Mesendoderm (in vitro differentiated cells): ENCODE results near the gene INPP5E.

Source experiments
- DNase-seq: peaks from one replicate; pipeline ENCODE4 v3.0.0; 2013
- H2AK5ac ChIP-seq: 2 replicates; pipeline ENCODE4 v1.6.1; 2013; ENCODE audit warnings: low read length, inconsistent platforms
- H2BK120ac ChIP-seq: 2 replicates; pipeline ENCODE4 v1.6.1; 2013; ENCODE audit warnings: low read depth, mild to moderate bottlenecking, low read length, moderate library complexity, mixed read lengths
- H2BK15ac ChIP-seq: replicated peaks from 2 replicates; pipeline ENCODE4 v1.6.1; 2013; ENCODE audit warnings: low read depth, mild to moderate bottlenecking, moderate library complexity
- H2BK5ac ChIP-seq: 2 replicates; pipeline ENCODE4 v1.6.1; 2013; ENCODE audit warnings: low read length, inconsistent platforms
- H3K18ac ChIP-seq: 2 replicates; pipeline ENCODE4 v1.6.1; 2013; ENCODE audit warnings: mild to moderate bottlenecking, low read length, mixed read lengths
- H3K23ac ChIP-seq: one replicate; pipeline ENCODE4 v1.6.1; 2013; ENCODE audit warnings: low read length
- H3K27ac ChIP-seq: 2 replicates; pipeline ENCODE4 v1.5.1; 2013; ENCODE audit warnings: low read depth, mild to moderate bottlenecking, inconsistent platforms, low read length, moderate library complexity
- H3K27me3 ChIP-seq: 2 replicates; pipeline ENCODE4 v1.6.1; 2013; ENCODE audit warnings: low read length, control low read depth, mild to moderate bottlenecking, inconsistent platforms; ENCODE audit not compliant: insufficient read depth, poor library complexity
- H3K36me3 ChIP-seq: 2 replicates; pipeline ENCODE4 v1.6.1; 2013; ENCODE audit warnings: low read length, inconsistent platforms; ENCODE audit not compliant: control insufficient read depth, insufficient read depth
- H3K4ac ChIP-seq: one replicate; pipeline ENCODE4 v1.6.1; 2013; ENCODE audit warnings: low read depth, mild to moderate bottlenecking, low read length, moderate library complexity
- H3K4me1 ChIP-seq: 2 replicates; pipeline ENCODE4 v1.6.1; 2013; ENCODE audit warnings: low read depth, low read length, inconsistent platforms; ENCODE audit not compliant: control insufficient read depth
- H3K4me2 ChIP-seq: 2 replicates; pipeline ENCODE4 v1.6.1; 2013; ENCODE audit warnings: low read length
- H3K4me3 ChIP-seq: 2 replicates; pipeline ENCODE4 v1.5.1; 2013; ENCODE audit warnings: mild to moderate bottlenecking, low read length
- H3K56ac ChIP-seq: one replicate; pipeline ENCODE4 v1.6.1; 2013; ENCODE audit warnings: low read length
- H3K79me1 ChIP-seq: 2 replicates; pipeline ENCODE4 v1.6.1; 2013; ENCODE audit warnings: low read length, inconsistent platforms
- H3K79me2 ChIP-seq: 2 replicates; pipeline ENCODE4 v1.6.1; 2013; ENCODE audit warnings: mild to moderate bottlenecking, low read length; ENCODE audit not compliant: control insufficient read depth, insufficient read depth
- H3K9ac ChIP-seq: 2 replicates; pipeline ENCODE4 v1.6.1; 2013; ENCODE audit warnings: low read length, inconsistent platforms
- H4K5ac ChIP-seq: one replicate; pipeline ENCODE4 v1.6.1; 2013; ENCODE audit warnings: low read length
- H4K8ac ChIP-seq: one replicate; pipeline ENCODE4 v1.6.1; 2013; ENCODE audit warnings: low read depth, mild to moderate bottlenecking, control low read depth, low read length, moderate library complexity
- WGBS: extraction: QIAGEN DNeasy Blood & Tissue Kit; methylation state at CpG from one replicate; pipeline ENCODE4 v1.1.7; 2013; ENCODE audit warnings: low lambda C conversion rate, missing lambda C conversion rate; ENCODE audit not compliant: insufficient coverage; ENCODE audit errors: extremely low coverage; 5-methylcytosine and 5-hydroxymethylcytosine counted together

The INPP5E gene

GRCh38 chr9:136401173-136401922 lies 38.3 kb downstream of the INPP5E start:
- Histone ChIP-seq H3K27me3 (no peaks in the 10 kb centered on the region), H3K4me1 (peaks cover 2% of the 10 kb centered on the region), H3K27ac (no peak overlapping the region), H3K4ac (no peak overlapping the region), H3K4me3 (no peak overlapping the region), H2AK5ac (no peak overlapping the region), H3K23ac (no peak overlapping the region), H3K79me2 (peaks cover 22% of the 10 kb centered on the region), H4K5ac (no peak overlapping the region), H3K36me3 (peaks cover 10% of the 10 kb centered on the region), H3K18ac (no peak overlapping the region), H2BK120ac (no peak overlapping the region), H3K4me2 (no peak overlapping the region), H4K8ac (no peak overlapping the region), H3K9ac (no peak overlapping the region), H3K79me1 (peaks cover 17% of the 10 kb centered on the region), H2BK15ac (no peak overlapping the region), H3K56ac (no peak overlapping the region), H2BK5ac (no peak overlapping the region)
- DNase-seq, result no peak
- WGBS, result no CpG with 5 or more reads among the region's 18 CpGs

DNA sequence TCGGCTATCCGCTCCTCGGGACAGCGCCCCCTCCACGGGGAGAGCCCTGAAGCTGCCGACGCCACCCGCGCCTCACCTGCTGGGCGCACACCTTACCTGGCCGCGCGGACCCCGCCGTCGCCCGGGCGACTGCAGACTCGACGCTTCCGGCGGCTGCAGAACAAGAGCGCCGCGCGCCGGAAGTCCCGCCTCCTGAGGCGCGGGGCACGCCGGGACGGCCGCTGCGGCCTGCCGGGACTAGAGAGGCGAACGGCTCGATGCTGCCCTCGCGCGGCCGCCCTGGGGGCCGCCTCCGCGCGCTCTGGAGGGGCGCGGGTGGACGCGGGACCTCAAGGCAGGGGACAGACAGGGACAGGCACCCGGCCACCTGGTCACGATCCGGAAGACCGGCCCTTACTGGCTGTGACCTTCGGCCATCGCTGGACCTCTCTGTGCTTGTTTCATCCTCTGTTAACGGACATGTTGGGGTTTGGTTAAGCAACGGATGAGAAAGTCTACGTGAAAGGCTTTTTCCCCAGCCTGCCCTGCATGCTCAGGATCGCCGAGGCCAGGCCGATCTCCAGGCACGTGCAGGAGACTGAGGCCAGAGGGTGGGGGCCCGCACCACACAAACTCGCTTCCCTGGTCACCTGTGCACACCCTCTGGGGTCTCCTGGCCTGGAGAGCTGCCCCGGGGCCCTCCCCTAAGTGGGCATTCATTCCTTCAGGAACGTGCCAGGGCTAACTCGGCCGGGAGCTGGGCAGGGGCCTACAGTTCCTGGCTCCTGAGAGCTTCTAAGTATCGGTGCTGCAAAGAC lies 39.4 kb downstream of the INPP5E start, which contains the start of gene SNAPC4:
Gene SNAPC4 (minus strand): TSS at position 133 of the 797 bp plus-strand sequence. CDS start 1,742 bp downstream, outside the sequence.
- Histone ChIP-seq H2BK15ac (no peak within 1 kb of the TSS), H2AK5ac (no peak within 1 kb of the TSS), H4K5ac (no peak within 1 kb of the TSS), H3K79me1 (peaks cover 18% of the 10 kb centered on the region), H3K36me3 (peaks cover 15% of the 10 kb centered on the region), H3K27me3 (no peaks in the 10 kb centered on the region), H3K56ac (peak within 1 kb of the TSS; percentile 96), H2BK120ac (no peak within 1 kb of the TSS), H3K4me2 (peak within 1 kb of the TSS; percentile 90), H2BK5ac (no peak within 1 kb of the TSS), H3K23ac (peak within 1 kb of the TSS; percentile 3), H3K4ac (peak within 1 kb of the TSS; percentile 8), H3K4me1 (peaks cover 2% of the 10 kb centered on the region), H3K27ac (peak within 1 kb of the TSS; percentile 26), H3K9ac (peak within 1 kb of the TSS; percentile 97), H3K79me2 (peaks cover 22% of the 10 kb centered on the region), H3K18ac (peak within 1 kb of the TSS; percentile 6), H3K4me3 (peak within 1 kb of the TSS; percentile 93), H4K8ac (no peak within 1 kb of the TSS)
- DNase-seq, result peak; percentile 93
- no CpG with 5 or more reads among the region's 71 CpGs for WGBS

- H3K79me1 ChIP-seq, result peaks cover 18% of the 10 kb centered on the region
- peak overlapping the region; percentile 26 for H3K27ac ChIP-seq
- H2BK5ac ChIP-seq, result no peak overlapping the region
- peak overlapping the region; percentile 3 for H3K23ac ChIP-seq
- H2BK120ac ChIP-seq, result no peak overlapping the region
- peak overlapping the region; percentile 8 for H3K4ac ChIP-seq
- H3K27me3 ChIP-seq, result no peaks in the 10 kb centered on the region
- no peak overlapping the region for H4K5ac ChIP-seq
- WGBS, result no CpG with 5 or more reads among the region's 67 CpGs
- peaks cover 22% of the 10 kb centered on the region for H3K79me2 ChIP-seq
- H2BK15ac ChIP-seq, result no peak overlapping the region
- peak overlapping the region; percentile 90 for H3K4me2 ChIP-seq
- H2AK5ac ChIP-seq, result no peak overlapping the region
- H4K8ac ChIP-seq, result no peak overlapping the region
- peak overlapping the region; percentile 93 for H3K4me3 ChIP-seq
- H3K36me3 ChIP-seq, result peaks cover 23% of the 10 kb centered on the region
- peak overlapping the region; percentile 6 for H3K18ac ChIP-seq
- peak overlapping the region; percentile 96 for H3K56ac ChIP-seq
- DNase-seq, result peak; percentile 39
- peak overlapping the region; percentile 97 for H3K9ac ChIP-seq
- H3K4me1 ChIP-seq, result peaks cover 2% of the 10 kb centered on the region
These were observed 40.2 kb downstream of the INPP5E start for GRCh38 chr9:136399176-136400037.

DNA sequence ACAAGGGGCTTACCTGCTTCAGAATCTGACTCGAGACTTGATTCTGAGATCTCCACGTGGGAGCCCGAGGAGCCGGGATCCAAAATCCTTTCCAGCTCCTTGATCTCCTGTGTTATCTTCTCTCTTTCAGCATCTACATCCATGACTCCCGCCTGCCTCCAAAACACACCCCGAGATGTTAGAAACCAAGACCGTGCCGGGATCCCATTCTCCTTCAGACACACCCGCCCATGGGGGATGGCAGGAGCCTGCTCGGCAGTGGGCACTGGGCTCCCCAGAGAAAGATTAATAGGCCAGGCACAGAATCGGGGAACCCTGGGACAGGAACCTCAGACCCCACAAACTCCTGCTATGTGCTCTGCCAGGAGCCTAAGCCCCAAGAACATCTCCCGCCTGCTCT lies 41.4 kb downstream of the INPP5E start:
- peaks cover 22% of the 10 kb centered on the region for H3K79me2 ChIP-seq
- no CpG with 5 or more reads among the region's 12 CpGs for WGBS
- H3K79me1 ChIP-seq, result peaks cover 18% of the 10 kb centered on the region
- H2BK15ac ChIP-seq, result no peak overlapping the region
- H3K56ac ChIP-seq, result peak overlapping the region; percentile 96
- H3K36me3 ChIP-seq, result peaks cover 20% of the 10 kb centered on the region
- no peak overlapping the region for H2BK5ac ChIP-seq
- H3K9ac ChIP-seq, result peak overlapping the region; percentile 97
- peaks cover 2% of the 10 kb centered on the region for H3K4me1 ChIP-seq
- no peak overlapping the region for H3K18ac ChIP-seq
- no peak overlapping the region for H2AK5ac ChIP-seq
- H3K23ac ChIP-seq, result no peak overlapping the region
- no peak overlapping the region for H3K4me3 ChIP-seq
- no peak overlapping the region for H3K4ac ChIP-seq
- H4K5ac ChIP-seq, result no peak overlapping the region
- no peak for DNase-seq
- H2BK120ac ChIP-seq, result no peak overlapping the region
- no peak overlapping the region for H4K8ac ChIP-seq
- no peak overlapping the region for H3K4me2 ChIP-seq
- H3K27me3 ChIP-seq, result no peaks in the 10 kb centered on the region
- H3K27ac ChIP-seq, result no peak overlapping the region

GRCh38 chr9:136397643-136398042 lies 42.0 kb downstream of the INPP5E start:
- no peak overlapping the region for H3K23ac ChIP-seq
- no peak overlapping the region for H2AK5ac ChIP-seq
- H3K79me2 ChIP-seq, result peaks cover 22% of the 10 kb centered on the region
- no peak overlapping the region for H4K8ac ChIP-seq
- no peak overlapping the region for H4K5ac ChIP-seq
- no peak overlapping the region for H3K4me2 ChIP-seq
- WGBS, result no CpG with 5 or more reads among the region's 6 CpGs
- no peak overlapping the region for H3K27ac ChIP-seq
- H3K4ac ChIP-seq, result no peak overlapping the region
- H3K56ac ChIP-seq, result no peak overlapping the region
- no peak overlapping the region for H3K4me3 ChIP-seq
- H2BK5ac ChIP-seq, result no peak overlapping the region
- no peak overlapping the region for H3K9ac ChIP-seq
- H3K79me1 ChIP-seq, result peaks cover 18% of the 10 kb centered on the region
- H2BK15ac ChIP-seq, result no peak overlapping the region
- peaks cover 2% of the 10 kb centered on the region for H3K4me1 ChIP-seq
- no peak overlapping the region for H2BK120ac ChIP-seq
- DNase-seq, result no peak
- H3K27me3 ChIP-seq, result no peaks in the 10 kb centered on the region
- no peak overlapping the region for H3K18ac ChIP-seq
- peaks cover 20% of the 10 kb centered on the region for H3K36me3 ChIP-seq
